Posterior vena cava (tissue), 2 donors: ENCODE data around the gene MBD5. TPM values are rescaled to one million over a fixed set of nuclear protein-coding genes. Genes with fewer than 3 reads are reported as not detected.

ENCODE experiments used
- DNase-seq: peaks from one replicate; pipeline ENCODE4 v3.0.0-alpha.2; 2020; ENCODE audit warnings: low spot score
- intact Hi-C, 2 donors: fragments of 100-400 bp; cut with DNase I; formaldehyde crosslinking; loops; one replicate each; pipeline versions ENCODE4 v1.14.1 to v1.14.2; 2022 to 2023
- total RNA-seq, 2 donors: library from RNA; stranded (reverse); fragmentation: NEBNext Ultra II Directional; extraction: Animal tissue kit (Norgen Biotek cat#: 25700); gene quantifications; one replicate each; pipeline ENCODE4 v1.2.1, GENCODE V29; 2021
- donor health status: DM: yes; HTN: yes; CAD: no.
- donor health status: DM: yes; HTN: yes; CAD: no.

The MBD5 gene
- total RNA-seq, 2 donors from 2014 or later: 39.8 to 40.8 TPM

- intact Hi-C loops: no loop called here
- no peak for DNase-seq
These were observed 158.8 kb downstream of the MBD5 start for GRCh38 chr2:148179724-148180123.

GRCh38 chr2:148184976-148185375 lies 164.1 kb downstream of the MBD5 start:
- no peak for DNase-seq
- intact Hi-C loops: no loop called here

GRCh38 chr2:148194882-148195281 lies 174.0 kb downstream of the MBD5 start:
- intact Hi-C loops: no loop called here
- DNase-seq: no peak

- intact Hi-C loops: no loop called here
- peak; percentile 78 for DNase-seq
These were observed 180.4 kb downstream of the MBD5 start for GRCh38 chr2:148201075-148202004.

- DNase-seq: no peak
- intact Hi-C loops: no loop called here
These were observed 181.3 kb downstream of the MBD5 start for GRCh38 chr2:148202237-148202636.

GRCh38 chr2:148207111-148207510 lies 186.2 kb downstream of the MBD5 start:
- DNase-seq: no peak
- intact Hi-C loops: no loop called here

GRCh38 chr2:148209603-148210002 lies 188.7 kb downstream of the MBD5 start:
- no peak for DNase-seq
- intact Hi-C loops: no loop called here

GRCh38 chr2:148218326-148219075 lies 197.6 kb downstream of the MBD5 start:
- intact Hi-C loops: no loop called here

GRCh38 chr2:148221166-148221565 lies 200.3 kb downstream of the MBD5 start:
- no peak for DNase-seq
- intact Hi-C loops: no loop called here

More at GRCh38 chr2:148218326-148219075, 197.6 kb downstream of the MBD5 start:
- DNase-seq: no peak

- intact Hi-C loops: no loop called here
- no peak for DNase-seq
These were observed 201.0 kb downstream of the MBD5 start for GRCh38 chr2:148221926-148222325.

GRCh38 chr2:148231858-148232257 lies 211.0 kb downstream of the MBD5 start:
- intact Hi-C loops: no loop called here
- no peak for DNase-seq

- intact Hi-C loops: no loop called here
- DNase-seq: no peak
These were observed 213.3 kb downstream of the MBD5 start for GRCh38 chr2:148234143-148234542.

GRCh38 chr2:148237911-148238310 lies 217.0 kb downstream of the MBD5 start:
- no peak for DNase-seq
- intact Hi-C loops: no loop called here

- intact Hi-C loops: no loop called here
- DNase-seq: no peak
These were observed 217.7 kb downstream of the MBD5 start for GRCh38 chr2:148238561-148238960.

GRCh38 chr2:148240838-148241237 lies 219.9 kb downstream of the MBD5 start:
- no peak for DNase-seq
- intact Hi-C loops: no loop called here

GRCh38 chr2:148244593-148245292 lies 223.9 kb downstream of the MBD5 start:
- intact Hi-C loops: no loop called here
- no peak for DNase-seq

- DNase-seq: no peak
- intact Hi-C loops: no loop called here
These were observed 231.1 kb downstream of the MBD5 start for GRCh38 chr2:148251993-148252392.

- DNase-seq: no peak
- intact Hi-C loops: no loop called here
These were observed 231.8 kb downstream of the MBD5 start for GRCh38 chr2:148252646-148253045.

- intact Hi-C loops: no loop called here
- DNase-seq: no peak
These were observed 232.8 kb downstream of the MBD5 start for GRCh38 chr2:148253685-148254084.

GRCh38 chr2:148255929-148256328 lies 235.0 kb downstream of the MBD5 start:
- DNase-seq: no peak
- intact Hi-C loops: no loop called here
